Measurements from ENCODE around the gene ABCB8.

ABCB8 gene

GRCh38 chr7:151028131-151028947 is at the start of gene ABCB8 (continued):
- no peak for TF ChIP-seq HOXD13 (CRISPR knock-in tag; IDR thresholded peaks at IDR 0.05; ENCODE audit: borderline replicate concordance)
- TF ChIP-seq GFI1B (tag by site-specific recombination; IDR thresholded peaks at IDR 0.05): no peak
- TF ChIP-seq ZNF660 (tag by site-specific recombination; IDR thresholded peaks at IDR 0.05): peak; percentile 82; the same call in 1 of the 2 replicates
- no peak for TF ChIP-seq ZNF354C (tag by site-specific recombination; IDR thresholded peaks at IDR 0.05; ENCODE audit: borderline replicate concordance, low read depth)
- TF ChIP-seq IKZF3 (tag by site-specific recombination; IDR thresholded peaks at IDR 0.05): peak; percentile 76
- no peak for TF ChIP-seq ZNF626 (tag by site-specific recombination; IDR thresholded peaks at IDR 0.05)
- no peak for TF ChIP-seq ZNF837 (tag by site-specific recombination; IDR thresholded peaks at IDR 0.05)
- TF ChIP-seq ZIC2 (tag by site-specific recombination; IDR thresholded peaks at IDR 0.05): peak; percentile 82
- TF ChIP-seq ZNF548 (tag by site-specific recombination; IDR thresholded peaks at IDR 0.05): no peak
- TF ChIP-seq ZNF600 (tag by site-specific recombination; IDR thresholded peaks at IDR 0.05): peak; percentile 57
- peak; percentile 38; the same call in 1 of the 2 replicates for TF ChIP-seq ZNF610 (tag by site-specific recombination; IDR thresholded peaks at IDR 0.05; ENCODE audit: borderline replicate concordance)
- peak; percentile 57 for TF ChIP-seq ZNF629 (tag by site-specific recombination; IDR thresholded peaks at IDR 0.05)
- TF ChIP-seq KLF10 (tag by site-specific recombination; IDR thresholded peaks at IDR 0.05): peak; percentile 93
- TF ChIP-seq ZNF704 (tag by site-specific recombination; IDR thresholded peaks at IDR 0.05): no peak
- TF ChIP-seq ZNF350 (tag by site-specific recombination; IDR thresholded peaks at IDR 0.05): no peak
- peak; percentile 70 for TF ChIP-seq ZBTB17 (tag by site-specific recombination; IDR thresholded peaks at IDR 0.05)
- TF ChIP-seq ZSCAN16 (tag by site-specific recombination; IDR thresholded peaks at IDR 0.05): no peak
- peak; percentile 64; the same call in 1 of the 2 replicates for TF ChIP-seq ZNF423 (tag by site-specific recombination; IDR thresholded peaks at IDR 0.05)
- no peak for TF ChIP-seq BCL11B (tag by site-specific recombination; IDR thresholded peaks at IDR 0.05; ENCODE audit: low read depth)
- no peak for TF ChIP-seq MZF1 (tag by site-specific recombination; IDR thresholded peaks at IDR 0.05; ENCODE audit: borderline replicate concordance)
- TF ChIP-seq SP7 (tag by site-specific recombination; IDR thresholded peaks at IDR 0.05): peak; percentile 78
- no peak for TF ChIP-seq ZNF211 (tag by site-specific recombination; IDR thresholded peaks at IDR 0.05; ENCODE audit: low read depth)
- TF ChIP-seq ZNF776 (tag by site-specific recombination; IDR thresholded peaks at IDR 0.05; ENCODE audit: borderline replicate concordance): no peak
- peak; percentile 52 for TF ChIP-seq ZBTB44 (tag by site-specific recombination; IDR thresholded peaks at IDR 0.05)
- peak; percentile 50 for TF ChIP-seq ZNF341 (tag by site-specific recombination; IDR thresholded peaks at IDR 0.05; ENCODE audit: low read depth)
- TF ChIP-seq ELK4 (IDR thresholded peaks at IDR 0.05; ENCODE audit: borderline replicate concordance, low read depth, low read length): no peak
- no peak for TF ChIP-seq ZFP69B (tag by site-specific recombination; IDR thresholded peaks at IDR 0.05)
- TF ChIP-seq ZBTB6 (tag by site-specific recombination; IDR thresholded peaks at IDR 0.05): peak; percentile 92
- TF ChIP-seq SALL2 (tag by site-specific recombination; IDR thresholded peaks at IDR 0.05; ENCODE audit: borderline replicate concordance): no peak
- peak; percentile 97 for TF ChIP-seq CTCF (tag by site-specific recombination; IDR thresholded peaks at IDR 0.05)
- no peak for TF ChIP-seq REPIN1 (tag by site-specific recombination; IDR thresholded peaks at IDR 0.05; ENCODE audit: low read depth)
- TF ChIP-seq INSM2 (tag by site-specific recombination; IDR thresholded peaks at IDR 0.05): no peak; the same call in 1 of the 2 replicates

Data from HEK293 (cell line).